ENCODE measurements around the gene MAP2K1.

DNA sequence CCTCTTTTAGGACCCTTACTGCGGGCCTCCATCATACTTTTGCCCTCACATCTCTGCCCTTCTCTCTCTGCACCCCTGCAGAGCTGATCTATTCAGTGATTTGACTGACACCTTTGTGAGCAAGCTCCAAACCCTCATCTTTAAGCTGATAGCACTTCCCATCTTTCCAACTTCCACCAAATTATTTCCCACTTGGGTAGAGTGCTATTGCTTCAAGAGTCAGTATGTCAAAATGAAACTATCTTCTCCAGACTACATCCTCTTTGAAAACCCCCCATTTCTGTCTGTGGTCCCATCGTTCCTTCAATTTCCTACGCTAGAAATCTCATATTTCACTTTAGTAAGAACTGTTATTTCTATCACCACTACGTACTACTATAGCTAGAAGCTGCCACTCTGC lies 138.1 kb downstream of the MAP2K1 start:
- TF ChIP-seq, protein P1, sequence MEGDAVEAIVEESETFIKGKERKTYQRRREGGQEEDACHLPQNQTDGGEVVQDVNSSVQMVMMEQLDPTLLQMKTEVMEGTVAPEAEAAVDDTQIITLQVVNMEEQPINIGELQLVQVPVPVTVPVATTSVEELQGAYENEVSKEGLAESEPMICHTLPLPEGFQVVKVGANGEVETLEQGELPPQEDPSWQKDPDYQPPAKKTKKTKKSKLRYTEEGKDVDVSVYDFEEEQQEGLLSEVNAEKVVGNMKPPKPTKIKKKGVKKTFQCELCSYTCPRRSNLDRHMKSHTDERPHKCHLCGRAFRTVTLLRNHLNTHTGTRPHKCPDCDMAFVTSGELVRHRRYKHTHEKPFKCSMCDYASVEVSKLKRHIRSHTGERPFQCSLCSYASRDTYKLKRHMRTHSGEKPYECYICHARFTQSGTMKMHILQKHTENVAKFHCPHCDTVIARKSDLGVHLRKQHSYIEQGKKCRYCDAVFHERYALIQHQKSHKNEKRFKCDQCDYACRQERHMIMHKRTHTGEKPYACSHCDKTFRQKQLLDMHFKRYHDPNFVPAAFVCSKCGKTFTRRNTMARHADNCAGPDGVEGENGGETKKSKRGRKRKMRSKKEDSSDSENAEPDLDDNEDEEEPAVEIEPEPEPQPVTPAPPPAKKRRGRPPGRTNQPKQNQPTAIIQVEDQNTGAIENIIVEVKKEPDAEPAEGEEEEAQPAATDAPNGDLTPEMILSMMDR (IDR thresholded peaks at IDR 0.05) = no peak
- no peak for TF ChIP-seq POLR2A (IDR thresholded peaks at IDR 0.05)
